Activated CD8-positive, alpha-beta memory T cell treated with anti-CD3 and anti-CD28 coated beads, Interleukin-2, amount 50 U/mL, for 1 hour (primary cell): ENCODE data around the gene MRPL43.

Experiments
- DNase-seq: peaks from one replicate; pipeline ENCODE4 v3.0.0-alpha.2; 2020; ENCODE audit errors: extremely low read depth

Gene MRPL43

DNA sequence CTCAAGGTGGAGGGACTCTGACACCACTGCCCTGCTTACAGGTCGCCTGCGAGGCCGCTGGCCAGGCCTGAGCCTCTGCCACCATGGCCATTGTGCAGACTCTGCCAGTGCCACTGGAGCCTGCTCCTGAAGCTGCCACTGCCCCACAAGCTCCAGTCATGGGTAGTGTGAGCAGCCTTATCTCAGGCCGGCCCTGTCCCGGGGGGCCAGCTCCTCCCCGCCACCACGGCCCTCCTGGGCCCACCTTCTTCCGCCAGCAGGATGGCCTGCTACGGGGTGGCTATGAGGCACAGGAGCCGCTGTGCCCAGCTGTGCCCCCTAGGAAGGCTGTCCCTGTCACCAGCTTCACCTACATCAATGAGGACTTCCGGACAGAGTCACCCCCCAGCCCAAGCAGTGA lies 15.2 kb upstream of the MRPL43 start:
- no peak for DNase-seq

DNA sequence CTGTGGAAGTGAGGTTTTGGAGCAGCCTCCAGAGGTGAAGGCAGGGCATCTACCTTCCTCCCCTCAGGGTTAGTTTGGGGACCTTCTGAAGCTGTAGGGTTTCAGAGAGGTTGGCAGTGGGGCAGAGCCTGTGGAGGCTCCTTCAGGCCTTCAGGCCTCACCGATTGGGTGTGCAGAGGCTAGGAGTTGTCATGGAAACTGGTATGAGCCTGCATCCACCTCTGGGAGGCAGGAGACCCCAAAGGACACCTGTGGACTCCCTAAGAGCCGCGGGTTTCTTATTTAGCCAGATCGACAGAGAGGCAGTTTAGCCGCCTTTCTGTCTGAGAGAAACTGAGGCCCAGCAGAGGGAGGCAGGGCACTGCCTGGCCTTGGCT lies 14.3 kb upstream of the MRPL43 start:
- DNase-seq, result no peak

DNA sequence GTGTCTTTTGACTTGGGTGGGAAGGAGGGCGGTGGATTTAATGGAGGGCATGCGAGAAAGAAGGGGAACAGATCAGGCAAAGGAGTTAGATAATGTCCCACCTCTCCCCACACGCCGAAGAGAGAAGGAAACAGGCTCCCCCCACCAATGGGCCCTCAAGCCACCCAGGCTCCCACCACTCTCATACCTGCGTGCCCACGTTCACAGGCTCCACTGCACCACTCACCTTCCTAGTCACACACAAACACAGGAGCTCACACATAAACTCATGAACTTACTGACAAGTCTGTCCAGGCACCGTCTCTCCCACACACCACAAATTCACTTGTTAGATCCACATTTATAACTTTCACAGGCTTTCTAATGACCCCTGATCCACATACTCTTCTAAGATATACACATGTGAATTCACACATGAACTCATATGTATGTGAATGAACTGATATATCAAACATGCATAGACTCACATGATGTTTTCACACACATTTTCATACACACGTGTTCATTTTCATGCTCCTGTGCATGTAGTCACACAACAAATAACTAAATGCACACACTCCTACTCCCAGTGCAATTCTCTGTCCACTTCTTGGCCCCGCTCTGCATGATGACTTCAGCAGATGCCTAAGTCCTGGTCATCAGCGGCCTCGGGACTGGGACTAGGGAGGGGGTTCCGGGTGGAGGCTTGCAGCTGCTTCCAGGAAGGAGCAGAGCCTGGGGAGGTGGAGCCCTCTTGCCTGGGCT lies 13.8 kb upstream of the MRPL43 start:
- DNase-seq, result no peak

- DNase-seq, result no peak
Measured at GRCh38 chr10:101000127-101000914, 13.0 kb upstream of the MRPL43 start.

GRCh38 chr10:100999742-101000126 lies 12.4 kb upstream of the MRPL43 start, which contains the start of gene LZTS2:
LZTS2 (plus strand) TSS chr10:100999808; CDS start chr10:101002539, 2,731 bp downstream.
- DNase-seq, result no peak

- DNase-seq, result peak; percentile 28
Measured at GRCh38 chr10:100998991-100999741, 11.9 kb upstream of the MRPL43 start.

- DNase-seq, result no peak
Measured at GRCh38 chr10:100998183-100998990, 11.1 kb upstream of the MRPL43 start.

- DNase-seq, result peak; percentile 27
Measured at GRCh38 chr10:100997360-100998182, 10.3 kb upstream of the MRPL43 start.

DNA sequence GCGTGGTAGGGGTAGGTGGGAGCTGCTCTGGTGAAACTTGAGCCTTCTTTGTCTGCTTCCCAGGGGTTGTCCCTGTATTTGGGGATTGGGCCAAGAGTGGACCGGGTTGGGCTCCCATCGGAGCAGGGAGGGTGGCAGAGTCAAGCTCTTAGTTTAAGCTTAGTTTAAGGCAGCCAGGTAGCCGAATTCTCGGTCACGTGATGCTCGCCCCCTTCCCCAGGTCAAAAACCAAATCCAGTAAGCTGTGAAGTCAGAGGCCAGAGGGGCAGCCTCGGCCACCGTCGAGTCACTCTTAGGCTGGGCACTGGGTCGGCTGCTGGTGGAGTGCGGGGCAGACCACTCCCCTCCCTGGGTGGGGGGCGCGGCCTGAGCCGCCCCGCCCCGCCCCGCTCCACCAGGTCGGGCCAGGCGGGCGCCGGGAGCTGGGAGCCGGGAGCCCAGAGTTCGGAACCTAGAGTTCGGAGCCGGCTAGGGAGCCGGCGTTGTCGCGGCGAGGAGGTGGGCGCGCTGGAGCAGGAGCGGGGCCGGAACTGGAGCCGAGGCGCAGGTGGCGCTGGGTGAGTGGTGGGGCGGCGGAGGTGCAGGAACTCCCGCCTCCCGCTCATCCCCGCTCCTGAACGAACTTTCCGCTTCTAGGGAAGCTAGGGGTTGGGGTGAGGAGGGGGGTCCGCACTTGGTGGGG lies 9.5 kb upstream of the MRPL43 start:
- no peak for DNase-seq

DNA sequence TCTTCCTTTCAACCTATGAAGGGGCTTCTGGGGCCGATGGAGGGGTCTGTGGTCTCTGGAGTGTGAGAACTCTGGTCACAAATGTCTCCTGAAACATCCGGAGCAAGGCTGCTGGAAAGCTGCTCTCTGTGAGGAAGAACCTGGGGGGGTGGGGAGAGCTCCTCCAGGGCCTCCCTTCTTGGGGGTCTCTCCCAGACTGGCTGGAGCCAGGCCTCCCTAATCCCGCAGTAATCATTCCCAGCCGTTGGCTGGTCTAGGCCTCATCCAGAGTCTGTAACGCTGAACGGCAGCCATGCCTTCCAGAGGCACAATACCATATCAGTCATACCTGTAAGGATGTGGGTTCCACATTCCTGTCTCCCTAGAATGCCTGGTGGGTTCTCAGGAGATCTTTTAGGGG lies 7.9 kb upstream of the MRPL43 start:
- DNase-seq, result no peak

DNA sequence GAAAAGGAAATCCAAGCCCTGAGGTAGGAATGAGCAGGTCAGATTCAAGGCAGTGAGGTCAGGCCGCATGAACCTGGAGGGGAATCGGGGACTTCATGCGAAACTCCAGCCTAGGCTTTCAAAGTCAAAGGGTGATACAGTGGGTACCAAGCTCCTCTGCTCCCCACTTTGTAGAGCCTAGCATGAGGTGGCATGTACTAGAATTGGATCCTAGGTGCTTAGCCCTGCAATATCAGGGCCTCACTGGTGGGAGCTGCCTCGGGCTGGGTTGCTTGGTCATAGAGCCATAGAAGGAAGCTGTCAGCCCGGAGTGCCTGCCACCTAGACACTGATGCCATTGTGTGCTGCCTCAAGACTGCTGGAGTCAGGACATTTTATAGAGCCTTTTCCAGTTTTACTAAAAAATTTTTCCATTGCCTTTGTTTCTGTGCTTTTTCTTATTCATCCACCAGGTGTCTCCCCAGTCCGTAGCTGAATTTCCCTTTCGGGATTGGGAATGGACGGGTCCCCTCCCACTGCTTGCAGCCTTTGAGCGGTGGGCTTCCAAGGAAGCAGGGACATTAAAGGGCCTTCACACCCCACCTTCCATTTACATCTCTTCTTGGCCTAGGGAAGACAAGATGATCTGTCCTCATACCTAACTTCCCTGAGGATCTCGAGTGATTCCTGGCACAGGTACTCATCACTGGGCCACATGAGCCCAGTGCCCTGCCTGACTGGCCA lies 6.8 kb upstream of the MRPL43 start:
- no peak for DNase-seq

DNA sequence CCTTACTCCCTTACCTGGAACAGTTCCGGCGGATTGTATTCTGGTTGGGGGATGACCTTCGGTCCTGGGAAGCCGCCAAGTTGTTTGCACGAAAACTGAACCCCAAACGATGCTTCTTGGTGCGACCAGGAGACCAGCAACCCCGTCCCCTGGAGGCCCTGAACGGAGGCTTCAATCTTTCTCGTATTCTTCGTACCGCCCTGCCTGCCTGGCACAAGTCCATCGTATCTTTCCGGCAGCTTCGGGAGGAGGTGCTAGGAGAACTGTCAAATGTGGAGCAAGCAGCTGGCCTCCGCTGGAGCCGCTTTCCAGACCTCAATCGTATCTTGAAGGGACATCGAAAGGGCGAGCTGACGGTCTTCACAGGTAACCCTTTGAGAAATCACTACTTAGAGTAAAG lies 1.8 kb upstream of the MRPL43 start:
- DNase-seq, result no peak

DNA sequence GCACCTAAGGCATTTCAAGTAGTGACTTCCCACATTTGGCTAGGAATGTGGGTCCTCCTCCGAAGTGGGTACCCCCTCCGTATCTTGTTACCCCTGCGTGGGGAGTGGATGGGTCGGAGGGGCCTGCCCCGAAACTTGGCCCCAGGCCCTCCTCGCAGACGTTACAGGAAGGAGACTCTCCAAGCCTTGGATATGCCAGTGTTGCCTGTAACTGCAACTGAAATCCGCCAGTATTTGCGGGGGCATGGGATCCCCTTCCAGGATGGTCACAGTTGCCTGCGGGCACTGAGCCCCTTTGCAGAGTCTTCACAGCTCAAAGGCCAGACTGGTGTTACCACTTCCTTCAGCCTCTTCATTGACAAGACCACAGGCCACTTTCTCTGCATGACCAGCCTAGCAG lies 869 bp upstream of the MRPL43 start:
- DNase-seq, result no peak

GRCh38 chr10:100987685-100988049 lies 370 bp upstream of the MRPL43 start:
- DNase-seq, result no peak

DNA sequence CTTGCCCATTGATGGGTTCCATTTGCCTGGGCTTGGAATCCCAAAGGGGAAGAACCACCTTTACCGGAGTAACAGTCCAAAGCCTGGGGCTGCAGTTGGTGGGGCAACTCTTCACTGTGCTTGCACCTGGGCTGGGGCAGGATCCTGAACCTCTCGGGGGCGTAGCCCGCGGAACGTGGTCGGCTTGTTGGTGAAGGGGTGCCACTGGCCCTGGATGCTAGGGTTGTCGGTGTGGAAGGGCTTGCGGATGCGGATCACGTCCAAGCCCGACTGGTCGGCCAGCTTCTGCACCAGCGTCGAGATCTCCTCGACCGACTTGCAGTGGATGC lies 710 bp downstream of the MRPL43 start:
- DNase-seq, result no peak

GRCh38 chr10:100985336-100985735 lies 2.0 kb downstream of the MRPL43 start:
- DNase-seq, result no peak

- DNase-seq, result no peak
Measured at GRCh38 chr10:100984672-100985177, 2.6 kb downstream of the MRPL43 start.

GRCh38 chr10:100983868-100984671 lies 3.2 kb downstream of the MRPL43 start:
- DNase-seq, result no peak
